ENCODE data around the gene PYURF. TPM values are rescaled to one million over a fixed set of nuclear protein-coding genes. Genes with fewer than 3 reads are reported as not detected.

The PYURF gene
- polyA plus RNA-seq: 141 and 209 TPM in 2 replicates

GRCh38 chr4:88523325-88524129 lies at the start of gene PYURF:
PYURF (minus strand) TSS chr4:88523776; CDS start chr4:88523700, 76 bp downstream.

Other genes with a start within 250 kb of the PYURF start
- 35.1 and 41.1 TPM in 2 replicates for gene PPM1K, start 239.2 kb downstream of the PYURF start, polyA plus RNA-seq
- 2.6 and 10.1 TPM in 2 replicates for gene HERC6, start 144.9 kb downstream of the PYURF start, polyA plus RNA-seq
- 1.9 TPM in 1 of 2 replicates, not detected in the other for gene HERC5, start 66.7 kb downstream of the PYURF start, polyA plus RNA-seq
- gene HERC3, start 68.7 kb upstream of the PYURF start, polyA plus RNA-seq: 64.8 and 73.0 TPM in 2 replicates
- gene NAP1L5, start 174.1 kb upstream of the PYURF start, polyA plus RNA-seq: 81.0 and 96.6 TPM in 2 replicates